ENCODE data around the gene FSD1. TPM values are rescaled to one million over a fixed set of nuclear protein-coding genes. Genes with fewer than 3 reads are reported as not detected.
A peak's percentile ranks its signal among the peaks of the same experiment; 100 is the strongest.

The FSD1 gene
- total RNA-seq, 1 donor from 2014 or later = 25.1 TPM

- H3K27ac Mint-ChIP-seq = no peak overlapping the region
These were observed 63.4 kb downstream of the FSD1 start for GRCh38 chr19:4367781-4368127.

GRCh38 chr19:4368128-4368820 lies 63.9 kb downstream of the FSD1 start:
- peaks cover 1% of the 10 kb centered on the region for H3K36me3 Mint-ChIP-seq (ENCODE audit: insufficient read depth)
- H3K27me3 Mint-ChIP-seq = no peaks in the 10 kb centered on the region
- TF ChIP-seq CTCF (IDR thresholded peaks at IDR 0.05; ENCODE audit: unreplicated experiment) = no peak
- no peaks in the 10 kb centered on the region for H3K9me3 Mint-ChIP-seq (ENCODE audit: low read depth)
- H3K4me3 Mint-ChIP-seq (ENCODE audit: low read depth) = no peak overlapping the region
- peaks cover 2% of the 10 kb centered on the region for H3K4me1 Mint-ChIP-seq (ENCODE audit: low read depth)
- DNase-seq (ENCODE audit: low spot score, unreplicated experiment) = no peak
- H3K27ac Mint-ChIP-seq = peak overlapping the region; percentile 80

More at GRCh38 chr19:4367781-4368127, 63.4 kb downstream of the FSD1 start:
- no peak for DNase-seq (ENCODE audit: low spot score, unreplicated experiment)
- H3K4me3 Mint-ChIP-seq (ENCODE audit: low read depth) = no peak overlapping the region
- peaks cover 2% of the 10 kb centered on the region for H3K4me1 Mint-ChIP-seq (ENCODE audit: low read depth)
- H3K27me3 Mint-ChIP-seq = no peaks in the 10 kb centered on the region
- H3K36me3 Mint-ChIP-seq (ENCODE audit: insufficient read depth) = peaks cover 1% of the 10 kb centered on the region
- no peak for TF ChIP-seq CTCF (IDR thresholded peaks at IDR 0.05; ENCODE audit: unreplicated experiment)
- no peaks in the 10 kb centered on the region for H3K9me3 Mint-ChIP-seq (ENCODE audit: low read depth)

GRCh38 chr19:4369109-4369887 lies 64.9 kb downstream of the FSD1 start:
- Mint-ChIP-seq H3K27me3 (no peaks in the 10 kb centered on the region), H3K4me1 (ENCODE audit: low read depth) (peaks cover 5% of the 10 kb centered on the region), H3K36me3 (ENCODE audit: insufficient read depth) (peaks cover 1% of the 10 kb centered on the region), H3K27ac (peak overlapping the region; percentile 90), H3K9me3 (ENCODE audit: low read depth) (no peaks in the 10 kb centered on the region), H3K4me3 (ENCODE audit: low read depth) (no peak overlapping the region)
- no peak for DNase-seq (ENCODE audit: low spot score, unreplicated experiment)
- no peak for TF ChIP-seq CTCF (IDR thresholded peaks at IDR 0.05; ENCODE audit: unreplicated experiment)

- Mint-ChIP-seq H3K27me3 (no peaks in the 10 kb centered on the region), H3K4me3 (ENCODE audit: low read depth) (no peak overlapping the region), H3K27ac (peak overlapping the region; percentile 90), H3K36me3 (ENCODE audit: insufficient read depth) (peaks cover 1% of the 10 kb centered on the region), H3K9me3 (ENCODE audit: low read depth) (no peaks in the 10 kb centered on the region), H3K4me1 (ENCODE audit: low read depth) (peaks cover 5% of the 10 kb centered on the region)
- no peak for DNase-seq (ENCODE audit: low spot score, unreplicated experiment)
- TF ChIP-seq CTCF (IDR thresholded peaks at IDR 0.05; ENCODE audit: unreplicated experiment) = peak; percentile 40
These were observed 65.5 kb downstream of the FSD1 start for GRCh38 chr19:4369888-4370260.

GRCh38 chr19:4370418-4371041 lies 66.1 kb downstream of the FSD1 start:
- TF ChIP-seq CTCF (IDR thresholded peaks at IDR 0.05; ENCODE audit: unreplicated experiment) = no peak
- Mint-ChIP-seq H3K36me3 (ENCODE audit: insufficient read depth) (peaks cover 1% of the 10 kb centered on the region), H3K4me3 (ENCODE audit: low read depth) (no peak overlapping the region), H3K27ac (no peak overlapping the region), H3K4me1 (ENCODE audit: low read depth) (peaks cover 11% of the 10 kb centered on the region), H3K9me3 (ENCODE audit: low read depth) (no peaks in the 10 kb centered on the region), H3K27me3 (no peaks in the 10 kb centered on the region)
- DNase-seq (ENCODE audit: low spot score, unreplicated experiment) = no peak
